Left ventricle myocardium inferior (tissue), 1 donor: Measurements from ENCODE around the gene RIMS3. TPM values are rescaled to one million over a fixed set of nuclear protein-coding genes. Genes with fewer than 3 reads are reported as not detected.

Experiments used
- DNase-seq: peaks from one replicate; pipeline ENCODE4 v3.0.0-alpha.2; 2020
- H3K27ac ChIP-seq: fragments of 200-600 bp; replicated peaks from 2 replicates; pipeline ENCODE4 v1.8.0; 2021
- H3K27me3 ChIP-seq: fragments of 200-600 bp; 2 replicates; pipeline ENCODE4 v1.8.0; 2021; ENCODE audit warnings: low read depth
- H3K36me3 ChIP-seq: fragments of 200-600 bp; 2 replicates; pipeline ENCODE4 v1.8.0; 2021
- H3K4me1 ChIP-seq: fragments of 200-600 bp; 2 replicates; pipeline ENCODE4 v1.8.0; 2021
- H3K4me3 ChIP-seq: fragments of 200-600 bp; 2 replicates; pipeline ENCODE4 v1.8.0; 2021; ENCODE audit warnings: mild to moderate bottlenecking, moderate library complexity
- H3K9me3 ChIP-seq: fragments of 200-600 bp; replicated peaks from 2 replicates; pipeline ENCODE4 v1.8.0; 2021
- CTCF ChIP-seq: fragments of 200-600 bp; IDR thresholded peaks from 2 replicates; pipeline ENCODE4 v1.8.0; 2021; ENCODE audit warnings: antibody characterized with exemption, mild to moderate bottlenecking, borderline replicate concordance
- intact Hi-C: fragments of 100-400 bp; cut with micrococcal nuclease; formaldehyde crosslinking; loops from one replicate; pipeline ENCODE4 v1.11.0; 2022
- total RNA-seq: library from RNA; stranded (reverse); fragmentation: NEBNext Ultra II Directional; extraction: Animal tissue kit (Norgen Biotek cat#: 25700); gene quantifications from one replicate; pipeline ENCODE4 v1.2.1, GENCODE V29; 2021
- donor health status: DM: no; HTN: yes; CAD: no; lungs with severe emphysema.

Gene RIMS3
- total RNA-seq, 1 donor from 2014 or later = 0.74 TPM

GRCh38 chr1:40659649-40659947, 5.9 kb downstream of the RIMS3 start:
- H3K4me3 ChIP-seq = no peak overlapping the region
- H3K27ac ChIP-seq = no peak overlapping the region
- H3K4me1 ChIP-seq = peaks cover 9% of the 10 kb centered on the region
- no peaks in the 10 kb centered on the region for H3K27me3 ChIP-seq
- H3K9me3 ChIP-seq = no peaks in the 10 kb centered on the region
- intact Hi-C loops = no loop called here
- H3K36me3 ChIP-seq = no peaks in the 10 kb centered on the region
- TF ChIP-seq CTCF = no peak
- no peak for DNase-seq

- Histone ChIP-seq H3K27ac (no peak overlapping the region), H3K27me3 (no peaks in the 10 kb centered on the region), H3K9me3 (no peaks in the 10 kb centered on the region), H3K36me3 (no peaks in the 10 kb centered on the region), H3K4me1 (peaks cover 9% of the 10 kb centered on the region), H3K4me3 (no peak overlapping the region)
- intact Hi-C loops = no loop called here
- TF ChIP-seq CTCF = no peak
- DNase-seq = no peak
Observed at GRCh38 chr1:40658751-40659648, 6.5 kb downstream of the RIMS3 start.

GRCh38 chr1:40657046-40657445, 8.4 kb downstream of the RIMS3 start:
- TF ChIP-seq CTCF = no peak
- DNase-seq = no peak
- no peak overlapping the region for H3K4me3 ChIP-seq
- H3K36me3 ChIP-seq = no peaks in the 10 kb centered on the region
- peaks cover 4% of the 10 kb centered on the region for H3K27me3 ChIP-seq
- peaks cover 9% of the 10 kb centered on the region for H3K4me1 ChIP-seq
- no peaks in the 10 kb centered on the region for H3K9me3 ChIP-seq
- H3K27ac ChIP-seq = no peak overlapping the region
- intact Hi-C loops = no loop called here

- no peak for DNase-seq
- no peak overlapping the region for H3K27ac ChIP-seq
- no peak for TF ChIP-seq CTCF
- no peak overlapping the region for H3K4me3 ChIP-seq
- intact Hi-C loops = no loop called here
- peaks cover 20% of the 10 kb centered on the region for H3K4me1 ChIP-seq
- no peaks in the 10 kb centered on the region for H3K9me3 ChIP-seq
- H3K27me3 ChIP-seq = peaks cover 4% of the 10 kb centered on the region
- H3K36me3 ChIP-seq = no peaks in the 10 kb centered on the region
Observed at GRCh38 chr1:40653851-40654537, 11.5 kb downstream of the RIMS3 start.

GRCh38 chr1:40652979-40653378, 12.5 kb downstream of the RIMS3 start:
- Histone ChIP-seq H3K27me3 (peaks cover 4% of the 10 kb centered on the region), H3K36me3 (no peaks in the 10 kb centered on the region), H3K9me3 (no peaks in the 10 kb centered on the region), H3K4me3 (no peak overlapping the region), H3K27ac (no peak overlapping the region), H3K4me1 (peaks cover 17% of the 10 kb centered on the region)
- DNase-seq = no peak
- intact Hi-C loops = no loop called here
- no peak for TF ChIP-seq CTCF
